HepG2 (cell line): Measurements from ENCODE around the gene ARHGEF7. TPM values are rescaled to one million over a fixed set of nuclear protein-coding genes. Genes with fewer than 3 reads are reported as not detected.

Source experiments
- ATAC-seq: fragments of 200-7000 bp; cut with Tn5 transposase; 3 replicates; pipeline ENCODE4 v1.9.1; 2020; ENCODE audit warnings: mild to moderate bottlenecking, moderate library complexity
- BruUV-seq: library from RNA; stranded (reverse); fragments of 400-500 nt; replicated peaks from 2 replicates; lab custom pipeline; 2021; lab: Mats Ljungman, UMichigan
- CTCF ChIA-PET: fragments of 300-600 bp; formaldehyde crosslinking; extraction: SDS; loops from one replicate; lab custom pipeline; 2021; ENCODE audit warnings: low total read pairs, inconsistent platforms, low intra/inter-chr PET ratio; lab: Yijun Ruan, JAX
- POLR2A ChIA-PET: fragments of 350-600 bp; sonication (Branson Sonifier 250); formaldehyde crosslinking; loops from one replicate; lab custom pipeline; 2020; ENCODE audit warnings: antibody characterized with exemption, inconsistent platforms; lab: Yijun Ruan, JAX
- DNase-seq: peaks from one replicate; pipeline ENCODE4 v3.0.0-alpha.2; 2015; ENCODE audit warnings: low spot score
- FAIRE-seq: peaks from 3 replicates; lab custom pipeline; 2011; peaks lifted over from hg19 to GRCh38; lab: Jason Lieb, UNC
- H2AFZ ChIP-seq: one replicate; pipeline ENCODE4 v1.6.1; 2011; ENCODE audit warnings: low read length, inconsistent platforms
- H3K27ac ChIP-seq: fragments of 300-600 bp; 3 replicates; pipeline ENCODE4 v1.8.0; 2011; ENCODE audit warnings: mixed run types, mild to moderate bottlenecking, mixed read lengths, low read length, inconsistent platforms; ENCODE audit not compliant: insufficient read depth; ENCODE audit errors: extremely low read length
- H3K27me3 ChIP-seq, 2 experiments: fragments of 200-600 bp in 1 of 2; 2 replicates in 1 of 2; 3 replicates in 1 of 2; pipeline versions ENCODE4 v1.6.0 to v1.8.0; 2011; ENCODE audit warnings: low read length in 2 of 2, mild to moderate bottlenecking in 2 of 2, moderate library complexity in 2 of 2, inconsistent platforms in 1 of 2; ENCODE audit not compliant: insufficient read depth in 2 of 2, control insufficient read depth in 1 of 2
- H3K36me3 ChIP-seq, 2 experiments: fragments of 200-600 bp in 1 of 2; replicated peaks in 1 of 2; 2 replicates in 1 of 2; 3 replicates in 1 of 2; pipeline versions ENCODE4 v1.5.1 to v1.8.0; 2011; ENCODE audit warnings: low read length in 2 of 2, inconsistent platforms in 1 of 2; ENCODE audit not compliant: insufficient read depth in 2 of 2, control insufficient read depth in 1 of 2
- H3K4me1 ChIP-seq: 2 replicates; pipeline ENCODE4 v1.5.1; 2012; ENCODE audit warnings: low read length, inconsistent platforms; ENCODE audit not compliant: insufficient read depth
- H3K4me2 ChIP-seq: 2 replicates; pipeline ENCODE4 v1.6.0; 2011; ENCODE audit warnings: low read depth, low read length, inconsistent platforms
- H3K4me3 ChIP-seq, 3 experiments: fragments of 200-600 bp in 1 of 3; sonication (generic), shearing (Covaris generic) in 1 of 3; replicated peaks in 1 of 3; 2 replicates each; pipeline ENCODE4 v1.5.1; 2011 to 2016; ENCODE audit warnings: low read length in 3 of 3, inconsistent platforms in 2 of 3, low read depth in 2 of 3, mild to moderate bottlenecking in 2 of 3, control low read depth in 1 of 3, mixed read lengths in 1 of 3; ENCODE audit not compliant: insufficient read depth in 1 of 3
- H3K79me2 ChIP-seq: one replicate; pipeline ENCODE4 v1.6.1; 2011; ENCODE audit warnings: low read length, inconsistent platforms; ENCODE audit not compliant: insufficient read depth
- H3K9ac ChIP-seq: 2 replicates; pipeline ENCODE4 v1.6.0; 2011; ENCODE audit warnings: mild to moderate bottlenecking, low read depth, low read length, inconsistent platforms; ENCODE audit not compliant: insufficient read depth
- H3K9me3 ChIP-seq: 2 replicates; pipeline ENCODE4 v1.5.1; 2012; ENCODE audit warnings: mild to moderate bottlenecking, low read length
- H4K20me1 ChIP-seq: 2 replicates; pipeline ENCODE4 v1.6.0; 2011; ENCODE audit warnings: inconsistent platforms, mild to moderate bottlenecking, low read length, moderate library complexity; ENCODE audit not compliant: insufficient read depth
- ARID3A ChIP-seq: IDR thresholded peaks from 2 replicates; pipeline ENCODE4 v1.6.1; 2012; ENCODE audit warnings: low read depth, low read length, improper control_type of control experiment
- ARNT2 ChIP-seq: sonication (generic); formaldehyde crosslinking; IDR thresholded peaks from 2 replicates; pipeline ENCODE4 v1.8.0; 2022; ENCODE audit warnings: mild to moderate bottlenecking, low read depth, missing genetic modification reagents, moderate library complexity
- ATF6 ChIP-seq: sonication (generic); formaldehyde crosslinking; conservative IDR thresholded peaks from 2 replicates; pipeline ENCODE4 v1.4.0; 2020; ENCODE audit warnings: missing genetic modification reagents
- KDM3A ChIP-seq: IDR thresholded peaks from 2 replicates; pipeline ENCODE4 v1.6.1; 2018; ENCODE audit warnings: low read depth, missing compliant biosample characterization
- MTF1 ChIP-seq: sonication (generic); formaldehyde crosslinking; IDR thresholded peaks from 2 replicates; pipeline ENCODE4 v1.5.0; 2020; ENCODE audit warnings: missing genetic modification reagents
- PHF5A ChIP-seq: IDR thresholded peaks from one replicate; pipeline ENCODE4 v1.6.1; 2018; ENCODE audit warnings: low read depth, missing genetic modification reagents; ENCODE audit not compliant: unreplicated experiment
- TGIF2 ChIP-seq: IDR thresholded peaks from 2 replicates; pipeline ENCODE4 v1.6.1; 2016; ENCODE audit warnings: control low read depth, missing compliant biosample characterization
- ZNF207 ChIP-seq: fragments of 450-650 bp; IDR thresholded peaks from 2 replicates; pipeline ENCODE4 v1.6.1; 2016; ENCODE audit warnings: antibody characterized with exemption, borderline replicate concordance
- ZNF225 ChIP-seq: sonication (generic); formaldehyde crosslinking; IDR thresholded peaks from 2 replicates; pipeline ENCODE4 v1.4.0; 2020; ENCODE audit warnings: mild to moderate bottlenecking, missing genetic modification reagents
- ZNF407 ChIP-seq: sonication (generic); formaldehyde crosslinking; IDR thresholded peaks from one replicate; pipeline ENCODE4 v1.5.1; 2020; ENCODE audit warnings: mild to moderate bottlenecking, missing genetic modification reagents; ENCODE audit errors: not compliant biosample characterization
- ZNF652 ChIP-seq: IDR thresholded peaks from 2 replicates; pipeline ENCODE4 v1.6.1; 2016; ENCODE audit warnings: low read depth, borderline replicate concordance
- ZSCAN29 ChIP-seq: sonication (generic); formaldehyde crosslinking; conservative IDR thresholded peaks from 2 replicates; pipeline ENCODE4 v1.4.0; 2020; ENCODE audit warnings: mild to moderate bottlenecking, missing genetic modification reagents
- WGBS: methylation state at CpG from one replicate; pipeline ENCODE4 v1.1.6; 2017; ENCODE audit warnings: low lambda C conversion rate; 5-methylcytosine and 5-hydroxymethylcytosine counted together
- in situ Hi-C: cut with HindIII; loops from 2 replicates; pipeline ENCODE4 v1.10.0; 2017; ENCODE audit warnings: low pct_unique_long_range_greater_than_20kb; ENCODE audit not compliant: extremely low pct_ligation_motif_present
- intact Hi-C: fragments of 100-400 bp; cut with micrococcal nuclease; formaldehyde crosslinking; loops from one replicate; pipeline ENCODE4 v1.10.0; 2022; ENCODE audit not compliant: unreplicated experiment
- polyA plus RNA-seq, 8 experiments: library from polyadenylated mRNA; depleted of rRNA in 3 of 8; stranded (reverse) in 7 of 8; unstranded in 1 of 8; fragments of >200 nt; fragmentation: Illumina TruSeq in 4 of 8; extraction: Trizol in 4 of 8; gene quantifications; 2 replicates each; pipeline versions ENCODE4 v1.2.1 to v1.2.3, GENCODE V29; 2011 to 2016; ENCODE audit warnings: low read depth in 4 of 8, missing spikeins in 1 of 8, mixed read lengths in 1 of 8; ENCODE audit not compliant: insufficient read depth in 1 of 8
- total RNA-seq, 5 experiments: library from RNA; depleted of rRNA; stranded (reverse); fragments of >200 nt; fragmentation: Illumina TruSeq; extraction: Trizol; gene quantifications; 2 replicates each; pipeline ENCODE4 v1.2.3, GENCODE V29; 2016; ENCODE audit warnings: low read depth in 1 of 5

Gene ARHGEF7
- total and polyA plus RNA-seq, 2 of the 13 experiments (the other 11 are each of a cell fraction or from before 2014, with no cell fraction given) = 15.7 to 22.3 TPM

- TF ChIP-seq ZNF407 (CRISPR knock-in tag) (no peak), ARNT2 (CRISPR knock-in tag) (no peak)
These were observed 215.0 kb downstream of the ARHGEF7 start (continued) for GRCh38 chr13:111330066-111330610.

- H3K79me2 ChIP-seq = no peaks in the 10 kb centered on the region
- no peak overlapping the region for H3K27ac ChIP-seq
- 19% methylated on average over 5 of the region's 5 CpGs for WGBS
- intact Hi-C loops = no loop called here
- ChIA-PET POLR2A (no interaction called here), CTCF (no interaction called here)
- FAIRE-seq = no peak
- no peaks in the 10 kb centered on the region for H4K20me1 ChIP-seq
- H3K27me3 ChIP-seq = 0 out of 5 replicates have a peak, but pooled peaks cover 0 to 7% of the 10 kb centered on the region in 2 experiments
- H3K9ac ChIP-seq = no peak overlapping the region
- ATAC-seq = no peak
- H2AFZ ChIP-seq = no peak overlapping the region
- no peak for DNase-seq
- in situ Hi-C loops = no loop called here
- no peaks in the 10 kb centered on the region for H3K36me3 ChIP-seq
- no TSS peak for BruUV-seq
- no peaks in the 10 kb centered on the region for H3K4me1 ChIP-seq
- no peaks in the 10 kb centered on the region for H3K9me3 ChIP-seq
- no peak overlapping the region for H3K4me3 ChIP-seq
- H3K4me2 ChIP-seq = no peak overlapping the region
- TF ChIP-seq KDM3A (CRISPR knock-in tag) (no peak), ATF6 (no peak), PHF5A (CRISPR knock-in tag) (no peak), MTF1 (CRISPR knock-in tag) (no peak), ZSCAN29 (no peak), TGIF2 (CRISPR knock-in tag) (no peak), ARID3A (no peak), ZNF652 (no peak), ZNF207 (no peak), ZNF225 (no peak)
These were observed 220.2 kb downstream of the ARHGEF7 start for GRCh38 chr13:111335298-111335697.
